SK-N-SH treated with all-trans-retinoic acid at 6 μM for 48 hours (cell line): ENCODE measurements around the gene XRN2.

Experiments
- ARNTL ChIP-seq: fragments of 450-650 bp; formaldehyde crosslinking; IDR thresholded peaks from 2 replicates; pipeline ENCODE4 v1.5.0; 2020; ENCODE audit warnings: low read depth, mild to moderate bottlenecking, moderate library complexity, borderline replicate concordance
- CREB5 ChIP-seq: fragments of 250-450 bp; sonication (Bioruptor Pico); IDR thresholded peaks from 2 replicates; pipeline ENCODE4 v1.5.1; 2020; ENCODE audit warnings: low read depth, mild to moderate bottlenecking, moderate library complexity
- CSDC2 ChIP-seq: fragments of 250-450 bp; sonication (Bioruptor Pico); IDR thresholded peaks from 2 replicates; pipeline ENCODE4 v1.5.0; 2020; ENCODE audit warnings: mild to moderate bottlenecking, moderate library complexity
- ESRRG ChIP-seq: fragments of 250-450 bp; sonication (Bioruptor Pico); IDR thresholded peaks from 2 replicates; pipeline ENCODE4 v1.6.1; 2021; ENCODE audit warnings: mild to moderate bottlenecking
- PATZ1 ChIP-seq: fragments of 250-450 bp; sonication (Bioruptor Pico); IDR thresholded peaks from 2 replicates; pipeline ENCODE4 v1.8.0; 2020; ENCODE audit warnings: mild to moderate bottlenecking, moderate library complexity, borderline replicate concordance
- PPARA ChIP-seq: fragments of 250-450 bp; sonication (Bioruptor Pico); IDR thresholded peaks from 2 replicates; pipeline ENCODE4 v1.5.0; 2020; ENCODE audit warnings: mild to moderate bottlenecking, borderline replicate concordance
- RARB ChIP-seq: fragments of 250-450 bp; sonication (Bioruptor Pico); IDR thresholded peaks from 2 replicates; pipeline ENCODE4 v1.8.0; 2021; ENCODE audit warnings: mild to moderate bottlenecking, moderate library complexity
- SNAI2 ChIP-seq: fragments of 250-450 bp; sonication (Bioruptor Pico); IDR thresholded peaks from 2 replicates; pipeline ENCODE4 v1.5.0; 2020; ENCODE audit warnings: mild to moderate bottlenecking, moderate library complexity
- TCF4 ChIP-seq: fragments of 250-450 bp; sonication (Bioruptor Pico); IDR thresholded peaks from 2 replicates; pipeline ENCODE4 v1.8.0; 2021; ENCODE audit warnings: mild to moderate bottlenecking, moderate library complexity, borderline replicate concordance
- ZFP3 ChIP-seq: fragments of 250-450 bp; sonication (Bioruptor Pico); IDR thresholded peaks from 2 replicates; pipeline ENCODE4 v1.5.0; 2020; ENCODE audit warnings: mild to moderate bottlenecking, moderate library complexity
- ZFP30 ChIP-seq: fragments of 450-650 bp; formaldehyde crosslinking; IDR thresholded peaks from 2 replicates; pipeline ENCODE4 v1.5.0; 2022; ENCODE audit warnings: mild to moderate bottlenecking, moderate library complexity
- TF ChIP-seq, protein P1 (sequence below): fragments of 250-450 bp; sonication (Bioruptor Pico); IDR thresholded peaks from 2 replicates; pipeline ENCODE4 v1.8.0; 2021; ENCODE audit warnings: low read depth, mild to moderate bottlenecking, moderate library complexity, borderline replicate concordance

- TF ChIP-seq ARNTL (CRISPR knock-in tag) (no peak), ZFP3 (CRISPR knock-in tag) (no peak), TCF4 (CRISPR knock-in tag) (no peak), ESRRG (CRISPR knock-in tag) (no peak), CREB5 (no peak), RARB (CRISPR knock-in tag) (no peak), PATZ1 (CRISPR knock-in tag) (no peak), CSDC2 (CRISPR knock-in tag) (no peak), PPARA (CRISPR knock-in tag) (no peak), SNAI2 (CRISPR knock-in tag) (no peak), ZFP30 (CRISPR knock-in tag) (no peak)
- TF ChIP-seq, protein P1, sequence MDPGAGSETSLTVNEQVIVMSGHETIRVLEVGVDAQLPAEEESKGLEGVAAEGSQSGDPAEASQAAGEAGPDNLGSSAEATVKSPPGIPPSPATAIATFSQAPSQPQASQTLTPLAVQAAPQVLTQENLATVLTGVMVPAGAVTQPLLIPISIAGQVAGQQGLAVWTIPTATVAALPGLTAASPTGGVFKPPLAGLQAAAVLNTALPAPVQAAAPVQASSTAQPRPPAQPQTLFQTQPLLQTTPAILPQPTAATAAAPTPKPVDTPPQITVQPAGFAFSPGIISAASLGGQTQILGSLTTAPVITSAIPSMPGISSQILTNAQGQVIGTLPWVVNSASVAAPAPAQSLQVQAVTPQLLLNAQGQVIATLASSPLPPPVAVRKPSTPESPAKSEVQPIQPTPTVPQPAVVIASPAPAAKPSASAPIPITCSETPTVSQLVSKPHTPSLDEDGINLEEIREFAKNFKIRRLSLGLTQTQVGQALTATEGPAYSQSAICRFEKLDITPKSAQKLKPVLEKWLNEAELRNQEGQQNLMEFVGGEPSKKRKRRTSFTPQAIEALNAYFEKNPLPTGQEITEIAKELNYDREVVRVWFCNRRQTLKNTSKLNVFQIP, result no peak
Observed at GRCh38 chr20:21391972-21392352, 88.8 kb downstream of the XRN2 start.
